GM12874 (cell line): ENCODE results near the gene EPS15.

Source experiments
- CTCF ChIP-seq: IDR thresholded peaks from 2 replicates; pipeline ENCODE4 v1.5.1; 2011; ENCODE audit warnings: low read depth, mild to moderate bottlenecking, control low read depth, low read length, moderate library complexity; ENCODE audit not compliant: insufficient read depth

Gene EPS15

DNA sequence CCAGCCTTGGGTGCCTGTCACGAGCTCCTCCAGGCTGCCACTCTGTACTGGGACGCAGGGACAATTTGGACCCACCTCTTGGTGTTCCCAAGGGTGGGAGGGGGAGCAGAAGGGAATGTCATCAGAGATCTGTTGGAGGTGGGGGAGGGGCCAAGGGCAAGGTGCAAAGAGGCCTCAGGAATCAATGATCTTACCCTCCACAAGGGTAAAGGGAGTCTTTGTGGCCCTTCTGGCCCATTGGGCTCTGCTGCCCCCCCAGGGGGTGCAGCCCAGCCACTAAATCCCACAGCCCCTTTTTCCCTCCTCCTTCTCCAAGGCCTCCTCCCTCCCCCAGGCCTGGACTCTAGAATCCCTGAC lies 197.2 kb downstream of the EPS15 start:
- TF ChIP-seq CTCF = no peak

- TF ChIP-seq CTCF = no peak
These were observed 197.8 kb downstream of the EPS15 start for GRCh38 chr1:51320967-51321923.

GRCh38 chr1:51317798-51318197 lies 201.3 kb downstream of the EPS15 start:
- TF ChIP-seq CTCF = no peak

- no peak for TF ChIP-seq CTCF
These were observed 202.3 kb downstream of the EPS15 start for GRCh38 chr1:51316846-51317120.

GRCh38 chr1:51316113-51316845 lies 202.8 kb downstream of the EPS15 start:
- no peak for TF ChIP-seq CTCF

- TF ChIP-seq CTCF = no peak
These were observed 204.1 kb downstream of the EPS15 start for GRCh38 chr1:51314974-51315373.

DNA sequence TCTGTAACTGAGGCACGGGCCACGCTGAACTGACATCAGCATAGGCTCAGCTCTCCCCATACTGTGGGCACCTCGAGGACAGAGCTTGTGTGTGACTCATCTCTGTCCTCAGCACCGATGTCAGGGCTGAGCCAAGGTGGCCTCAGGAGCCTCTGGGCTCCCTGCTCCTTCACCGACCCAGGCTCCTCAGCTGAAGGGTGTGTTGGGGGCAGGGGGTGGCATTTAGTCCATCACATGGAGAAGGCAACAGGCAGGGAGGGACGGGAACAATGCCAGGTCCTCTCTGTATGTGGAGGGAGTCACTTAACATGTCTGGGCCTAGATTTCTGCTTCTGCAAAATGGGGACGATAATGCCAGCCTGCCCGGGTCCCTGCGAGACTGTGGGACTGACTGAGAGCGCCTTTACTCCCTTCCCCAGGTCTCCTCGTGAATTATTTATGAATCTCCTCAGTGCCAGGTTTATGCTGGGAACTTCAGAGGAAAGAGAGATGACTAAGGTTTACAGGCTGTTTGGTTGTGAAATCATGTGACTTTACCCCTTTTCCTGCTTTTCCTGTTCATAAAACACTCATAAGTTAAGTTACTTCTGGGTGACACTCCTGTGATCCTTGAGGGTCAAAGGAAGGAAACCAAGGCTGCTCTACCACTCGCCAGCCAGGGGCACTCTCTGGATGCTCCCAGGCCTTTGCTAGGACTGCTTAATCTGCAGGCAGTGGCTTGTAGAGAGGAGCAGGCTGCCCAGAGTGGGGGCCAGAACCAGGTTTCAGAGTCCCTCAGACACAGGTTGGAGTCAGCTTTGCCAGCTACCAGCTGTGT lies 204.9 kb downstream of the EPS15 start:
- no peak for TF ChIP-seq CTCF
